ENCODE measurements around the gene ARAP1.

DNA sequence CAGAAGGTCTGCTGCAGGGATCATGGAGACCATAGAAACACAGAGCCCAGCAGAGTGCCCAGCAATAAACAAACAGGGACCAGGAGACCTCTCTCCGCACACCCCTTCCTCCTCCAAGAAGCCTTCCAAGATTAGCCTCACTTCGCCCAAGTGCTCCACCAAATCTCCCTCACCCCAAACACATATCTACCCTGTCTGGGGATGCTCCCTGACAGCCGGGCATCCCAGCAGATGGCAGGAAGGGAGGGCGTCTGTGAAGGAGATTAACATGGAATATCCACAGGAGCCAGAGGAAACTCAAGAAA is 26.5 kb downstream of the ARAP1 start:
- TF ChIP-seq SUZ12 (IDR thresholded peaks at IDR 0.05; ENCODE audit: extremely low read depth, insufficient read depth, insufficient read length) = no peak
- no peak for TF ChIP-seq ZNF274 (IDR thresholded peaks at IDR 0.05; ENCODE audit: low read depth, low read length)
